NCI-H524 treated with DMSO at 0.1 percent for 48 hours (cell line): Measurements from ENCODE around the gene CHMP4A.

ENCODE experiments used
- DNase-seq: peaks from one replicate; lab custom pipeline; 2025; lab: John Stamatoyannopoulos, UW

Gene CHMP4A

GRCh38 chr14:24195186-24196070 lies 17.9 kb downstream of the CHMP4A start, which contains the start of gene TM9SF1:
TM9SF1 (minus strand) TSS chr14:24195441; CDS start chr14:24195019, 422 bp downstream.
- DNase-seq: no peak

GRCh38 chr14:24194873-24195185 lies 18.5 kb downstream of the CHMP4A start:
- no peak for DNase-seq

DNA sequence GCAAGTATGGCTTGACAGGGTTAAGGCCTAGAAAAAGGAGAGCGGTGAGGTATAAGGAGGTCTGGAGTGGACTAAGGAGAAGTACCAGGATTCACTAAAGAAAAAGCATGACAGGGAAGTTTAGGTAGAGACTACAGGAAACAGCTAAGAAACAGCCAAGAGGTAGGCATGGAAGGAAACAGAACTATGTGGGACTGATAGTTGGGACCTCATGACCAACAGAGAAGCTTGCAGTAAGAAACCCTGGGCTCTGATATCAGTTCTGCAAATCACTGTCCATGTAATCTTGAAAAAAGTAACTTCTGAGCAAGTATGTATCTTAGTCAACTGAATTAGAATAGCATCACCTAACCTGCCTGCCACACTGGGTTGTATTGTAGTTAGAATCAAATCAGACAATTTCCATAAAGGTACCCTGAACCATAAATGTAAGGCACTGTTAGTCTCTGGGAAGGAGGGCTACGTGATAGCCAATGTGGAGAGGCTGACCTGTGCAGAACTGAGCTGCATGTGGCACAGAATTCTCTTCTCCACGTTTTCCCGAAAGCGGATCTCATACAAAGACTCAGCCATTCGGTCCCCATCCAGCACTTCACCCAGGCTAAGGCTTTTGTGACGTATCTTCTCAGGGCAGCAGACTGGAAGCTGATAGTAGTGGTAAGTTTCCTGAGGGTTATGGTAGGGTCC lies 19.0 kb downstream of the CHMP4A start:
- no peak for DNase-seq

DNA sequence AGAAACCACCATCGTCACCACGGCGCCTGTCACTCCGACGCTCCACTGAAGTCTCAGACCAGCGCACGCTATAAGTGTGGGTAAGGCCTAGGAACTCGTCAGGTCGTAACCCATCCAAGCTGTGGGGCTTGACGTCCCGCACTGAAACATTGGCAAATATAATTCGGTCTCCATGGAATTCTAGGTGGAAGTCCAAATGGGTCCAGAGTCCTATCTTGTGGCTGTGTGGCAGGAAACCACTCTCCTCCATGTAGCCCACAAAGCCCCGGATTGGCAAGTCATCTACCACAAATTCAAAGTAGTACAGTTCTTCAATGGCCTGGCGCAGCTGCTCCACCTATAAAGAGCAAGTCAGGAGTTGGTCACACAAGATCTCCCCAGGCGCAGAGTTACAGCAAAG lies 20.4 kb downstream of the CHMP4A start:
- DNase-seq: no peak

- no peak for DNase-seq
Observed at GRCh38 chr14:24190416-24190815, 22.9 kb downstream of the CHMP4A start.

GRCh38 chr14:24189460-24189859 lies 23.8 kb downstream of the CHMP4A start:
- DNase-seq: no peak

DNA sequence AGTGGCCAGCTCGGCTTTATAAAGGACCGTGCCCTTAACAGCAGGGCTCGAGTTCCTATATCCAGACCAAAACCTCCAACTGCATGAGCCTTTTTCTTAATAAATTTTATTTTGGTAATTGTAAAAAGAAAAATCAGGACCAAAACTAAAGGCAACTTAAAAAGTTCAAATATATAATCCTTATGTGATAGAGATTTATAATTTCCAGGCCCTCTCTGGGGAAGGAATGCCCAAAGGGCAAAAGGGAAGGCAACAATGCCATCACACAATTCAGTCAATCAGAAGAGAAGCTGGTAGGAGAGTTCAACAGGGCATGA lies 24.3 kb downstream of the CHMP4A start:
- DNase-seq: no peak

- DNase-seq: peak; percentile 95
Observed at GRCh38 chr14:24188251-24189058, 24.8 kb downstream of the CHMP4A start, which contains the start of gene IPO4. IPO4 (minus strand) TSS chr14:24188816; CDS start chr14:24188787, 29 bp downstream.

DNA sequence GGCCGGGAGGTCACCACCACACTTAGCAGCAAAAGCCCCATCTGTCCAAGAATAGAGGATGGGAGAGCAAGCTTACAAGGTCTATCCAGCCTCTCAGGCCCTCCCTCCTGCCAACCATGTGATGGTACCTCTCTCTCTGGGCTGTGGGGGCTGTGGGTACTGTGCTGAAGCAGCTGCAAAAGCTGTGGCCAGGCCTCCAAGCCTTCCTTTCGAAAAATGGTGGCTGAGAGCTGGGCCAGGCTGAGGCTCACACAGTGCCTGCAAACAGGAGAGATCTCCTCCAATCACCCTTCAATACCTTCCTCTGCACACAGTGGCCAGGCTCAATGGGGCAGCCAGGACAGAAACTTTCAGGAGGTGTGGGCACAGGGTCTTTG lies 25.8 kb downstream of the CHMP4A start:
- DNase-seq: no peak

GRCh38 chr14:24186831-24187538 lies 26.3 kb downstream of the CHMP4A start:
- DNase-seq: no peak

GRCh38 chr14:24185741-24186140 lies 27.5 kb downstream of the CHMP4A start:
- DNase-seq: no peak

DNA sequence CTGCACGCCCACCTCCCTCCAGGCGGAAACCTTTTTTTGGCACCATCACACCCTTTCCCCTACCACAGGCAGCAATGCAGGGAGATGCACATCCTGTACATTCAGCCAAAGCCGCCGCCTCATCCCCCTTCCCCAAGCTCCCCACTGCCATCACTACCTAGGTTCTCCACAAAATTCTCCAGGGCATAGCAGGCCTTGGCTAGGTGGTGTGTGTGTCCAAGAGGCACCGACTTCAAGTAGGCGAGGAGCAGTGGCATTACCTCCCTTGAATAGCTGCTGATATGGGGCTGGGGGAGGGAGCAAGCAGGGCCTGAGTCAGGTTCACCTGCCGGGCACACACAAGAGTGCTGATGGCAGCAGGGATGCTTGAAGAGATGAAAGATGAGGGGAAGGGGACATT lies 28.3 kb downstream of the CHMP4A start:
- no peak for DNase-seq

DNA sequence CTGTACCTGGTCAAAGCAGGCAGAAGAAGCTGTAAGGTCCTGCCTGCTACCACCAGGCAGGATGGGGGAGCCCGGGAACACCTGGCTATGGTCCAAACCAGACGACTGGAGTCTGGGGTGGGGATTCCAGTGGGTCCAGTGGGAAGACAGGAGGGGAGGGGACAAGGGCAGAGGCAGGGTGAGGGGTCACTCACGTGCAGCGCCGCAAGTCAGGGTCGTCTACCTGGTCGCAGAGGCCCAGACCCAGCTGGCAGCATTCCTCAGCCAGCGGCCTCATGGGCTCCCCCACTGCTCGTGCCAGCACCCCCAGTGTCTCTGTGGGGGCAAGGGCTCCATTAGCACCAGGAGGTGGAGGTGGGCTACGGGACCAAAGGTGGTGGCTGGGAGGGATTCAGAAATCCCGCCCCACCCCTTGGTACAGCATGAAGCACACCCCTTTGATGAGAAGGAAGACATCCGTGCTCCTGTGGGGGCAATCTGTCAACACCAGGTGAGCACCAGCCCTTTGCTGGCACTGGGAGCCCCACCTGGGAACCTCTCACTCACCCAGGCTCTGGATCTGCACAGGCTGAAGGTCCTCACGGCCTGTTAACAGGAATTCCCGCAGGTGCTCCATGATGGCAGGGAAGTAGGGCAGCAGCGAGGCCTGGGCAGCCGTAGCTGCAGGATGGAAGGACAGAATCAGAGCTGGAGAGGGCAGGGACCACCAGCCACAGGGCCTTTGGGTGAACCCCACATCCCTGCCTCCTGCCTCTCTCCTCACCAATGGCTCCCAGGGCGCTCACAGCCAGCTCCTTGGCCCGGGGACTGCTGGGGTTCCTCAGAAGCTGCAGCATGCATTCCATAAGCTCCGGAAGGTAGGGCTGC lies 29.0 kb downstream of the CHMP4A start:
- no peak for DNase-seq

- no peak for DNase-seq
Observed at GRCh38 chr14:24183014-24183481, 30.2 kb downstream of the CHMP4A start.

- no peak for DNase-seq
Observed at GRCh38 chr14:24182110-24182882, 31.0 kb downstream of the CHMP4A start.

- no peak for DNase-seq
Observed at GRCh38 chr14:24181371-24182077, 31.8 kb downstream of the CHMP4A start.

DNA sequence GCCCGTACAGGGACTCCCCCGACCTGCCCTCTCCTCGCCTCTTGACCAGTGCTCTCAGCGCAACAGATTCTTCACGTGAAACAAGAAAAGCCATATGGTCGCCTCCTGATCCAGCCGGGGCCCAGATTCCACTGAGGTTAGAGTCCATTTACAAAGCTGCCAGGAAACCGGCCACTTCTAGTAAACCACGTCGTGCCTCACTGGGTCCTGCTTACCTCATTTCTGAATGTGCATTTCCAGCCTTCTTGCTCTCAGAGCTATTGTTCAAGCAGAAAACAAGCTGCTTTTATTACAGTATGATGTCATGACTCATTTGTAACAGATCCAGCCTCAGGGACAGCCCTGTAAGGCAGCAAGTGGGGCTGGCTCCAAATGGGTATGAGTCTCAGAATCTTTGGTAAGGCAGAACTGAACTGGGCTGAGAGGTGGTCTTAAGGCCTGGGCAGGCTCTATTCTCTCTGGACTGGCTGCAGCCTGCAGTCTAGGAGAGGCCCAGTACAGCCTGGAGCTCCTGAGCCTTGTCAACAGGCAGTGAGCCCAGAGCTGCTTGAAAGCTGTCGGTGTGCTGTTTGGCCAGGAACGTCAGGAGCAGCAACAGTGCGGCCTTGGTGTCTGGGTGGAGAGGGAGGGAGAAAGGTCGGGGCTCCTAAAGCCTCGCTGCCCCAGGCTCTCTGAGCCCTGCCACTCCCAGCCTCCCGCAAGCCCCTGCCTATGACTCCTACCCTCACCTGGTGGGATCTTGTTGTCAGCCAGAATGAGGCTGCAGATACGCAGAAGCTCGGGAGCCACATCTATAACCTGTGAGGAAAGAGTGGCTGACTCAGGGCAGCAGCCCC lies 33.1 kb downstream of the CHMP4A start:
- no peak for DNase-seq

DNA sequence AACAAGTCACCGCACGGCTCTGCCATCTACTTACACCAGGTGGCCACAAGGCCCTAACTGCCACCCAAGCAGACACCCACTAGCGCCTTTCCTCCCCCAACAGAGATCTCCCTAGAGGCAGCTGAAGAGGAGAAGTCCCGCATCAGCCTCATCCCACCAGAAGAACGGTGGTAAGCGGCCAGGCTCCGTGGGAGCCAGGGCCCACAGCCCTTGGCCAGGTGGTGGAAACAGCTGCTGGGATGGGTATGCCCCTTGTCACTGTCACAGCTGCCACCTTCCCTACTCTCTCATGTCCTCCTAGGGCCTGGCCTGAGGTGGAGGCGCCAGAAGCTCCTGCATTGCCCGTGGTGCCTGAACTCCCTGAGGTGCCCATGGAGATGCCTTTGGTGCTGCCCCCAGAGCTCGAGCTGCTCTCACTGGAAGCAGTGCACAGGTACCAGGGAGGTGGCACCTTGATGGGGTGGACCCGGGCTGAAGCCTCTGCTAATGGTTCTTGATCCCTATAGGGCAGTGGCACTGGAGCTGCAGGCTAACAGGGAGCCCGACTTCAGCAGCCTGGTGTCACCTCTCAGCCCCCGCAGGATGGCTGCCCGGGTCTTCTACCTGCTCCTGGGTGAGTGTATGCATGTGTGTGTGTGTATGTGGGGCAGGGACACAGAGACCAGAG lies 33.9 kb downstream of the CHMP4A start:
- no peak for DNase-seq
